ENCODE results near the gene TXNDC8. TPM values are rescaled to one million over a fixed set of nuclear protein-coding genes. Genes with fewer than 3 reads are reported as not detected.

Gene TXNDC8
- polyA plus RNA-seq, 1 experiment: not detected

GRCh38 chr9:110338143-110338542, 480 bp upstream of the TXNDC8 start:
- no peak for TF ChIP-seq CTCF (IDR thresholded peaks at IDR 0.05; ENCODE audit: low read depth, low read length)
- no peak overlapping the region for H3K27ac ChIP-seq (ENCODE audit: low read depth, low read length)
- no peak for DNase-seq (ENCODE audit: low read depth, low spot score)
- no peaks in the 10 kb centered on the region for H3K9me3 ChIP-seq (ENCODE audit: control insufficient read depth, insufficient read depth, low read length)
- H3K27me3 ChIP-seq (ENCODE audit: control insufficient read depth, insufficient read depth, low read length): peaks cover 4% of the 10 kb centered on the region
- POLR2A ChIA-PET: no interaction called here
- CTCF ChIA-PET: no interaction called here
- H3K4me3 ChIP-seq (ENCODE audit: low read depth, low read length): no peak overlapping the region

- ChIA-PET POLR2A (no interaction called here), CTCF (no interaction called here)
- Histone ChIP-seq H3K27me3 (ENCODE audit: control insufficient read depth, insufficient read depth, low read length) (peaks cover 2% of the 10 kb centered on the region), H3K9me3 (ENCODE audit: control insufficient read depth, insufficient read depth, low read length) (no peaks in the 10 kb centered on the region), H3K27ac (ENCODE audit: low read depth, low read length) (no peak overlapping the region), H3K4me3 (ENCODE audit: low read depth, low read length) (no peak overlapping the region)
- no peak for DNase-seq (ENCODE audit: low read depth, low spot score)
- TF ChIP-seq CTCF (IDR thresholded peaks at IDR 0.05; ENCODE audit: low read depth, low read length): no peak
These were observed 1.3 kb downstream of the TXNDC8 start for GRCh38 chr9:110336363-110336762.

- H3K4me3 ChIP-seq (ENCODE audit: low read depth, low read length): no peak overlapping the region
- H3K9me3 ChIP-seq (ENCODE audit: control insufficient read depth, insufficient read depth, low read length): no peaks in the 10 kb centered on the region
- ChIA-PET CTCF (no interaction called here), POLR2A (no interaction called here)
- TF ChIP-seq CTCF (IDR thresholded peaks at IDR 0.05; ENCODE audit: low read depth, low read length): no peak
- DNase-seq (ENCODE audit: low read depth, low spot score): no peak
- no peak overlapping the region for H3K27ac ChIP-seq (ENCODE audit: low read depth, low read length)
- peaks cover 2% of the 10 kb centered on the region for H3K27me3 ChIP-seq (ENCODE audit: control insufficient read depth, insufficient read depth, low read length)
These were observed 2.8 kb downstream of the TXNDC8 start for GRCh38 chr9:110334871-110335270.

GRCh38 chr9:110334183-110334582, 3.5 kb downstream of the TXNDC8 start:
- ChIA-PET CTCF (no interaction called here), POLR2A (no interaction called here)
- Histone ChIP-seq H3K4me3 (ENCODE audit: low read depth, low read length) (no peak overlapping the region), H3K27me3 (ENCODE audit: control insufficient read depth, insufficient read depth, low read length) (peaks cover 2% of the 10 kb centered on the region), H3K27ac (ENCODE audit: low read depth, low read length) (no peak overlapping the region), H3K9me3 (ENCODE audit: control insufficient read depth, insufficient read depth, low read length) (no peaks in the 10 kb centered on the region)
- TF ChIP-seq CTCF (IDR thresholded peaks at IDR 0.05; ENCODE audit: low read depth, low read length): no peak
- DNase-seq (ENCODE audit: low read depth, low spot score): no peak

GRCh38 chr9:110332766-110333165, 4.9 kb downstream of the TXNDC8 start:
- ChIA-PET POLR2A (no interaction called here), CTCF (no interaction called here)
- H3K27me3 ChIP-seq (ENCODE audit: control insufficient read depth, insufficient read depth, low read length): peaks cover 2% of the 10 kb centered on the region
- DNase-seq (ENCODE audit: low read depth, low spot score): no peak
- no peak for TF ChIP-seq CTCF (IDR thresholded peaks at IDR 0.05; ENCODE audit: low read depth, low read length)
- no peak overlapping the region for H3K4me3 ChIP-seq (ENCODE audit: low read depth, low read length)
- H3K27ac ChIP-seq (ENCODE audit: low read depth, low read length): no peak overlapping the region
- no peaks in the 10 kb centered on the region for H3K9me3 ChIP-seq (ENCODE audit: control insufficient read depth, insufficient read depth, low read length)

All from AG04450 (cell line).